Occipital lobe (tissue), 2 donors: Measurements from ENCODE around the gene SSBP2. TPM values are rescaled to one million over a fixed set of nuclear protein-coding genes. Genes with fewer than 3 reads are reported as not detected.
"Not testable (repeated sequence)": the region's sequence is repeated elsewhere in the genome, so short reads cannot be mapped to it uniquely, and the experiment has no call there.

Experiments used
- DNase-seq: peaks from one replicate; lab custom pipeline; 2025; lab: John Stamatoyannopoulos, UW
- total RNA-seq: library from RNA; depleted of rRNA; stranded (reverse); fragments of >200 nt; gene quantifications from one replicate; pipeline ENCODE4 v1.2.3, GENCODE V29; 2014

The SSBP2 gene
- total RNA-seq, 1 donor from 2014 or later = 372 TPM

- no peak for DNase-seq
Measured at GRCh38 chr5:81739291-81739690, 11.6 kb downstream of the SSBP2 start.

GRCh38 chr5:81729276-81729675 is 21.6 kb downstream of the SSBP2 start:
- no peak for DNase-seq

GRCh38 chr5:81728301-81728700 is 22.6 kb downstream of the SSBP2 start:
- no peak for DNase-seq

GRCh38 chr5:81726297-81726696 is 24.6 kb downstream of the SSBP2 start:
- no peak for DNase-seq

GRCh38 chr5:81724571-81724970 is 26.3 kb downstream of the SSBP2 start:
- DNase-seq = no peak

GRCh38 chr5:81724108-81724507 is 26.8 kb downstream of the SSBP2 start:
- no peak for DNase-seq

- no peak for DNase-seq
Measured at GRCh38 chr5:81721049-81721448, 29.8 kb downstream of the SSBP2 start.

- no peak for DNase-seq
Measured at GRCh38 chr5:81719743-81720345, 31.1 kb downstream of the SSBP2 start.

GRCh38 chr5:81718300-81718699 is 32.6 kb downstream of the SSBP2 start:
- DNase-seq = no peak

- DNase-seq = no peak
Measured at GRCh38 chr5:81717860-81718259, 33.0 kb downstream of the SSBP2 start.

GRCh38 chr5:81717226-81717625 is 33.7 kb downstream of the SSBP2 start:
- DNase-seq = no peak

GRCh38 chr5:81714076-81714475 is 36.8 kb downstream of the SSBP2 start:
- DNase-seq = not testable (repeated sequence)

GRCh38 chr5:81708889-81709288 is 42.0 kb downstream of the SSBP2 start:
- no peak for DNase-seq

GRCh38 chr5:81703840-81704239 is 47.1 kb downstream of the SSBP2 start:
- DNase-seq = no peak

- no peak for DNase-seq
Measured at GRCh38 chr5:81700166-81700565, 50.7 kb downstream of the SSBP2 start.

GRCh38 chr5:81698813-81699212 is 52.1 kb downstream of the SSBP2 start:
- no peak for DNase-seq

GRCh38 chr5:81696418-81697397 is 54.2 kb downstream of the SSBP2 start:
- no peak for DNase-seq

GRCh38 chr5:81694726-81695125 is 56.2 kb downstream of the SSBP2 start:
- DNase-seq = no peak

GRCh38 chr5:81688215-81688614 is 62.7 kb downstream of the SSBP2 start:
- no peak for DNase-seq

GRCh38 chr5:81687292-81687691 is 63.6 kb downstream of the SSBP2 start:
- no peak for DNase-seq

GRCh38 chr5:81685471-81685870 is 65.4 kb downstream of the SSBP2 start:
- DNase-seq = no peak

- DNase-seq = no peak
Measured at GRCh38 chr5:81679885-81680284, 71.0 kb downstream of the SSBP2 start.

GRCh38 chr5:81675420-81675819 is 75.5 kb downstream of the SSBP2 start:
- DNase-seq = no peak
